Lower leg skin (tissue), 3 donors: Measurements from ENCODE around the gene DENND1B.

Experiments used
- CTCF ChIP-seq, 3 donors: fragments of 450-650 bp; IDR thresholded peaks; one replicate each; pipeline ENCODE4 v1.5.1; 2016; ENCODE audit warnings: antibody characterized with exemption in 3 of 3, mild to moderate bottlenecking in 3 of 3, moderate library complexity in 2 of 3
- POLR2A ChIP-seq, 2 donors: fragments of 450-650 bp; IDR thresholded peaks; one replicate each; pipeline ENCODE4 v1.6.1; 2016 to 2017; ENCODE audit warnings: antibody characterized with exemption in 2 of 2, mild to moderate bottlenecking in 1 of 2, moderate library complexity in 1 of 2

GRCh38 chr1:197614916-197615692 is 160.2 kb downstream of the DENND1B start:
- TF ChIP-seq CTCF (IDR thresholded peaks at IDR 0.05) (no peak), POLR2A (IDR thresholded peaks at IDR 0.05) (no peak)
